MCF 10A (cell line): Measurements from ENCODE around the gene IL32. TPM values are rescaled to one million over a fixed set of nuclear protein-coding genes. Genes with fewer than 3 reads are reported as not detected.

Experiments
- BruUV-seq: library from RNA; stranded (reverse); fragments of 400-500 nt; replicated peaks from 2 replicates; lab custom pipeline; 2021; lab: Mats Ljungman, UMichigan
- CTCF ChIA-PET: fragments of 300-600 bp; sonication (Branson Sonifier 250); formaldehyde crosslinking; extraction: SDS; loops from one replicate; lab custom pipeline; 2021; ENCODE audit warnings: antibody characterized with exemption, inconsistent platforms; lab: Yijun Ruan, JAX
- POLR2A ChIA-PET: fragments of 300-600, 350-650 bp; sonication (Branson Sonifier 250); formaldehyde crosslinking; extraction: SDS; loops from one replicate; lab custom pipeline; 2020; ENCODE audit warnings: antibody characterized with exemption, inconsistent platforms; lab: Yijun Ruan, JAX
- DNase-seq: peaks from one replicate; pipeline ENCODE4 v3.0.0-alpha.2; 2018; ENCODE audit not compliant: unreplicated experiment
- H3K27ac Mint-ChIP-seq: one replicate; pipeline ENCODE4 v1.8.0; 2022; ENCODE audit warnings: mild to moderate bottlenecking, low read depth, mixed read lengths; ENCODE audit not compliant: unreplicated experiment
- H3K27me3 Mint-ChIP-seq: one replicate; pipeline ENCODE4 v1.8.0; 2022; ENCODE audit warnings: mixed read lengths; ENCODE audit not compliant: insufficient read depth, unreplicated experiment
- H3K36me3 Mint-ChIP-seq: one replicate; pipeline ENCODE4 v1.8.0; 2022; ENCODE audit warnings: mild to moderate bottlenecking, moderate library complexity, mixed read lengths; ENCODE audit not compliant: insufficient read depth, unreplicated experiment
- H3K4me1 Mint-ChIP-seq: one replicate; pipeline ENCODE4 v1.8.0; 2022; ENCODE audit warnings: mixed read lengths; ENCODE audit not compliant: insufficient read depth, unreplicated experiment
- H3K4me3 Mint-ChIP-seq: one replicate; pipeline ENCODE4 v1.8.0; 2022; ENCODE audit warnings: mild to moderate bottlenecking, moderate library complexity, mixed read lengths; ENCODE audit not compliant: unreplicated experiment
- H3K9me3 Mint-ChIP-seq: one replicate; pipeline ENCODE4 v1.8.0; 2022; ENCODE audit warnings: mixed read lengths; ENCODE audit not compliant: unreplicated experiment
- intact Hi-C: fragments of 100-400 bp; cut with micrococcal nuclease; formaldehyde crosslinking; loops from 2 replicates; pipeline ENCODE4 v1.14.1; 2022
- total RNA-seq: library from RNA; stranded (reverse); gene quantifications from 2 replicates; pipeline ENCODE4 v1.2.3, GENCODE V29; 2022
- TF ChIP-seq, protein P1 (sequence below): fragments of 200-600 bp; IDR thresholded peaks from one replicate; pipeline ENCODE4 v1.8.0; 2022; ENCODE audit warnings: antibody characterized with exemption, mild to moderate bottlenecking; ENCODE audit not compliant: unreplicated experiment

The IL32 gene
- total RNA-seq, 1 experiment from 2014 or later = 29.8 TPM

DNA sequence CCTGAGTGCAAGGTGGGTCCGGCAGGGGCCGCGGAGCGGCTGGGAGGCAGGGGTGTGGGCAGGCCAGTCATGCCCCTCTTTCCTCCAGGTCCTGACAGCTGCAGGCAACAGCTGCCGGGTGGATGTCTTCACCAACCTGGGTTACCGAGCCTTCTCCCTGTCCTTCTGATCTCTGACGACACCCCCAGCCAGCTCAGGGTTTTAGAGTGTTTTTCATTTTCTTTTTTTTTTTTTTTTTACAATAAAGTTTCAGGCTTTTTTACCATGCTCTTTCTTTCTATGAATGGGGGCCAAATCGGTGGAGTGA, 38.0 kb upstream of the IL32 start:
- no TSS peak for BruUV-seq
- peaks cover 13% of the 10 kb centered on the region for H3K4me1 Mint-ChIP-seq
- no peaks in the 10 kb centered on the region for H3K9me3 Mint-ChIP-seq
- intact Hi-C loops = no loop called here
- no peak for DNase-seq
- H3K27me3 Mint-ChIP-seq = peaks cover 4% of the 10 kb centered on the region
- H3K27ac Mint-ChIP-seq = no peak overlapping the region
- H3K4me3 Mint-ChIP-seq = no peak overlapping the region
- TF ChIP-seq, protein P1, sequence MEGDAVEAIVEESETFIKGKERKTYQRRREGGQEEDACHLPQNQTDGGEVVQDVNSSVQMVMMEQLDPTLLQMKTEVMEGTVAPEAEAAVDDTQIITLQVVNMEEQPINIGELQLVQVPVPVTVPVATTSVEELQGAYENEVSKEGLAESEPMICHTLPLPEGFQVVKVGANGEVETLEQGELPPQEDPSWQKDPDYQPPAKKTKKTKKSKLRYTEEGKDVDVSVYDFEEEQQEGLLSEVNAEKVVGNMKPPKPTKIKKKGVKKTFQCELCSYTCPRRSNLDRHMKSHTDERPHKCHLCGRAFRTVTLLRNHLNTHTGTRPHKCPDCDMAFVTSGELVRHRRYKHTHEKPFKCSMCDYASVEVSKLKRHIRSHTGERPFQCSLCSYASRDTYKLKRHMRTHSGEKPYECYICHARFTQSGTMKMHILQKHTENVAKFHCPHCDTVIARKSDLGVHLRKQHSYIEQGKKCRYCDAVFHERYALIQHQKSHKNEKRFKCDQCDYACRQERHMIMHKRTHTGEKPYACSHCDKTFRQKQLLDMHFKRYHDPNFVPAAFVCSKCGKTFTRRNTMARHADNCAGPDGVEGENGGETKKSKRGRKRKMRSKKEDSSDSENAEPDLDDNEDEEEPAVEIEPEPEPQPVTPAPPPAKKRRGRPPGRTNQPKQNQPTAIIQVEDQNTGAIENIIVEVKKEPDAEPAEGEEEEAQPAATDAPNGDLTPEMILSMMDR = no peak
- CTCF ChIA-PET = interaction anchor here (0.5 to 8.3 kb wide), 20 partner anchors 9 to 650 kb away, joined by 3 to 121 read pairs (median 5); partner anchors contain the start of genes BICDL2, CLDN9, PKMYT1 and ZNF213
- H3K36me3 Mint-ChIP-seq = peaks cover 47% of the 10 kb centered on the region
- POLR2A ChIA-PET = interaction anchor here (0.9 to 1.5 kb wide), 3 partner anchors 7 to 107 kb away, joined by 8 to 11 read pairs (median 8); partner anchors contain the start of genes TNFRSF12A and ZNF213

- ChIA-PET CTCF (interaction anchor here (0.5 to 8.3 kb wide), 23 partner anchors 8 to 649 kb away, joined by 3 to 121 read pairs (median 5); partner anchors contain the start of genes BICDL2, CLDN9, PKMYT1 and ZNF213), POLR2A (interaction anchor here (0.6 to 1.5 kb wide), 6 partner anchors 8 to 129 kb away, joined by 3 to 11 read pairs (median 6); partner anchors contain the start of genes MMP25, TNFRSF12A, ZNF205 and ZNF213)
- Mint-ChIP-seq H3K36me3 (peaks cover 40% of the 10 kb centered on the region), H3K9me3 (no peaks in the 10 kb centered on the region), H3K4me1 (peaks cover 6% of the 10 kb centered on the region), H3K27me3 (peaks cover 11% of the 10 kb centered on the region), H3K4me3 (no peak overlapping the region), H3K27ac (no peak overlapping the region)
- TF ChIP-seq, protein P1 = peak; percentile 75
- no TSS peak for BruUV-seq
- DNase-seq = peak; percentile 87
- intact Hi-C loops = loop anchor here (1.0 kb wide), 1 partner anchor 25 kb away; no protein-coding TSS in a partner anchor
These were observed 37.3 kb upstream of the IL32 start for GRCh38 chr16:3027983-3028715.

DNA sequence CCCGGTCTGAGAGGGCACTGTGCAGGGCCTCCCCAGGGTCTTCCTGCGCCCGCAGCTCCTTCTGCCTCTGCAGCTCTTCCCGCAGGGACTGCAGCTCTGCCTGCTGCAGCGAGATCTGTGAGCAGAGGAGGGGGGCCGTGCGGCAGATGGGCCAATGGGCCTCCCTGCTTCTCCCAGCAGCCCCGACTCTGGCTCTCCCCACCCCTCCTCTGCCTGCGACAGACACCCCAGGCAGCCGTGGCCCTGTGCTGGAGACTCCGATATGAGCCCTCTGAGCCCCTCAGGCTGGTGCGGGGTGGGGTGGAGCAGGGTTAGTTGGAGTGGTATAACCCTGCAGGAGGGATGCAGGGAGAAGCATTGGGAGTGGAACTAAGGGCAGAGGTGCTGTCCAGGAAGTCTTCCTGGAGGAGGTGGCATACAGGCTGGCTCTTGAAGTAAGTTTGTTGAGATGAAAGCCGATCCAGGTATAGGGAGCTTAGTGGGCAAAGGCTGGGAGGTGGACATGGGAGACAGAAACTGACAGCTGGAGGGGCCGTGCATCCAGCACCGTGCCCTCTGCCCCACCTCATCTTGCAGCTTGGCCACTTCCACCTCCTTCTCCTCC, 36.6 kb upstream of the IL32 start:
- ChIA-PET POLR2A (interaction anchor here (0.6 to 1.1 kb wide), 5 partner anchors 17 to 476 kb away, joined by 3 to 8 read pairs (median 3); partner anchors contain the start of genes MMP25 and ZNF205), CTCF (interaction anchor here (0.5 to 8.3 kb wide), 16 partner anchors 11 to 249 kb away, joined by 3 to 121 read pairs (median 6); no protein-coding TSS in a partner anchor)
- Mint-ChIP-seq H3K36me3 (peaks cover 34% of the 10 kb centered on the region), H3K9me3 (no peaks in the 10 kb centered on the region), H3K4me3 (no peak overlapping the region), H3K27me3 (peaks cover 18% of the 10 kb centered on the region), H3K4me1 (peaks cover 6% of the 10 kb centered on the region), H3K27ac (no peak overlapping the region)
- TF ChIP-seq, protein P1 = no peak
- intact Hi-C loops = loop anchor here (1.0 kb wide), 1 partner anchor 26 kb away; no protein-coding TSS in a partner anchor
- DNase-seq = no peak
- BruUV-seq = no TSS peak
